ENCODE measurements around the gene MMD. TPM values are rescaled to one million over a fixed set of nuclear protein-coding genes. Genes with fewer than 3 reads are reported as not detected.

MMD gene
- total RNA-seq, 1 donor from 2014 or later: 22.3 TPM

- DNase-seq (ENCODE audit: low read depth): no peak
- Histone ChIP-seq H3K4me3 (ENCODE audit: low read depth, low read length) (no peak overlapping the region), H3K27me3 (ENCODE audit: control insufficient read depth, insufficient read depth, low read length) (no peaks in the 10 kb centered on the region), H3K36me3 (ENCODE audit: control insufficient read depth, insufficient read depth, low read length) (no peaks in the 10 kb centered on the region)
- TF ChIP-seq, protein P1, sequence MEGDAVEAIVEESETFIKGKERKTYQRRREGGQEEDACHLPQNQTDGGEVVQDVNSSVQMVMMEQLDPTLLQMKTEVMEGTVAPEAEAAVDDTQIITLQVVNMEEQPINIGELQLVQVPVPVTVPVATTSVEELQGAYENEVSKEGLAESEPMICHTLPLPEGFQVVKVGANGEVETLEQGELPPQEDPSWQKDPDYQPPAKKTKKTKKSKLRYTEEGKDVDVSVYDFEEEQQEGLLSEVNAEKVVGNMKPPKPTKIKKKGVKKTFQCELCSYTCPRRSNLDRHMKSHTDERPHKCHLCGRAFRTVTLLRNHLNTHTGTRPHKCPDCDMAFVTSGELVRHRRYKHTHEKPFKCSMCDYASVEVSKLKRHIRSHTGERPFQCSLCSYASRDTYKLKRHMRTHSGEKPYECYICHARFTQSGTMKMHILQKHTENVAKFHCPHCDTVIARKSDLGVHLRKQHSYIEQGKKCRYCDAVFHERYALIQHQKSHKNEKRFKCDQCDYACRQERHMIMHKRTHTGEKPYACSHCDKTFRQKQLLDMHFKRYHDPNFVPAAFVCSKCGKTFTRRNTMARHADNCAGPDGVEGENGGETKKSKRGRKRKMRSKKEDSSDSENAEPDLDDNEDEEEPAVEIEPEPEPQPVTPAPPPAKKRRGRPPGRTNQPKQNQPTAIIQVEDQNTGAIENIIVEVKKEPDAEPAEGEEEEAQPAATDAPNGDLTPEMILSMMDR (IDR thresholded peaks at IDR 0.05; ENCODE audit: insufficient read depth, low read length, poor library complexity, severe bottlenecking): peak; percentile 87
Observed at GRCh38 chr17:55348749-55349354, 72.8 kb downstream of the MMD start.

DNA sequence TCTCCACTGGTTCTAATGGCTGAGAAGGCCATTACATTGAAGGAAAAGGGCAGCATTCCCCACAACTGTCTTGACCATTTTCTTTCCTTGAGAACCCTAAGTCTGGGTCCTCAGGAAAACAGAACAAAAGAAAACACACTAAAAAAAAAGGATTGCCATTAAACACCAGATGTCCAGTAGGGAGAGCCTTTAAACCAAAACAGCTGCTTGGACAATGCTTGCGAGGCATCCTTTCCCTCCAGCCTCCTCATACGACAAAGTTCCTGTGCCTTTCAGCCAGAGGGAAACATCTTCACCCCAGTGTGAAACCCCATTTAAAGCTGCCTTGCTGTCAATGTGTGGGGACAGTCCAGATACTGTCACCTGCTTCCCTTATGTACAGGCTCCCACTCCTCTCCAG lies 74.3 kb downstream of the MMD start:
- TF ChIP-seq, protein P1 (IDR thresholded peaks at IDR 0.05; ENCODE audit: insufficient read depth, low read length, poor library complexity, severe bottlenecking): no peak
- DNase-seq (ENCODE audit: low read depth): no peak
- H3K36me3 ChIP-seq (ENCODE audit: control insufficient read depth, insufficient read depth, low read length): no peaks in the 10 kb centered on the region

GRCh38 chr17:55346658-55347057 lies 75.0 kb downstream of the MMD start:
- no peak overlapping the region for H3K4me3 ChIP-seq (ENCODE audit: low read depth, low read length)
- no peaks in the 10 kb centered on the region for H3K36me3 ChIP-seq (ENCODE audit: control insufficient read depth, insufficient read depth, low read length)
- no peak for DNase-seq (ENCODE audit: low read depth)
- TF ChIP-seq, protein P1 (IDR thresholded peaks at IDR 0.05; ENCODE audit: insufficient read depth, low read length, poor library complexity, severe bottlenecking): no peak
- no peaks in the 10 kb centered on the region for H3K27me3 ChIP-seq (ENCODE audit: control insufficient read depth, insufficient read depth, low read length)

More for the DNA sequence above, 74.3 kb downstream of the MMD start:
- Histone ChIP-seq H3K27me3 (ENCODE audit: control insufficient read depth, insufficient read depth, low read length) (no peaks in the 10 kb centered on the region), H3K4me3 (ENCODE audit: low read depth, low read length) (no peak overlapping the region)

DNA sequence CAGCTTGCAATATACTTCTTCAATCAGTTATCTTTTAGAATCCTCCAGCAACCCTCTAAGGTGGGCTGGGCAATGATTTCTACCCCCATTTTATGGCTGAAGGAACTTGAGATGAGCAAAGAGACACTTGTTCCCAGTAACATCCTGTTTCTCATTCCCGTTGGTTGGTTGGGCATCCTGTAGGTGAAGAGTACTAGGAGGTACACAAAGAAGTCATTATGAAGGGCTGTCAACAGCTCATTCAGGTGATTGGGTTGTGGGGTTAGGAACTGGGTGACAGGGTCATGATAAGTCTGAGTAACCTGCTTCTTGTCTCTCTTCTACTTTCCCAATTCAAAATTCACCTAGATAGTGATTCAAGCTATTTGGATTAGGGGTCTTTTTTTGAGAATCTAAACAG lies 76.5 kb downstream of the MMD start:
- H3K36me3 ChIP-seq (ENCODE audit: control insufficient read depth, insufficient read depth, low read length): no peaks in the 10 kb centered on the region
- no peak for DNase-seq (ENCODE audit: low read depth)
- no peaks in the 10 kb centered on the region for H3K27me3 ChIP-seq (ENCODE audit: control insufficient read depth, insufficient read depth, low read length)
- TF ChIP-seq, protein P1 (IDR thresholded peaks at IDR 0.05; ENCODE audit: insufficient read depth, low read length, poor library complexity, severe bottlenecking): no peak
- no peak overlapping the region for H3K4me3 ChIP-seq (ENCODE audit: low read depth, low read length)

DNA sequence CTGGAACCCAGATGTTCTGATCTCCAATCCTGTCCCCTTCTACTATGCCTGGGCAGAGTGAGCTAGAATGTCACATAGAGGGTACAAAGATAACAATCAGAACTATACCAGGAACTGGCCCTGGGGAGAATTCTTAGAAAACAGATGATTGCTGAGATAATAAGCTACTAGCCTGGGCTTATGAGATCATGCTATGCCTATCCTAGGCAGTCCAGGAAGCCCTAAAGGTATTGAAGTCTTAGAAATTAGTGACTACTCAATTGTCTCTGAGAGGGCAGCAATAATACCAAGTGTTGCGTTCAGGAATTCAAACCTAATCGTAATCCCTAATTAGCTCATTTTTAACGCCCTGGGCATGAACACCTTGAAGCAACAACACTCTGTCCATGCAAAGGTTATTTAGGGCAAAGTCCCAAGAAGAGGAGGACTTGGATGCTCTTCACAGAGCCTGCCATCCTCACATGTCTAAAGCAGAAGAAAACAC lies 77.1 kb downstream of the MMD start:
- no peak for DNase-seq (ENCODE audit: low read depth)
- Histone ChIP-seq H3K36me3 (ENCODE audit: control insufficient read depth, insufficient read depth, low read length) (no peaks in the 10 kb centered on the region), H3K4me3 (ENCODE audit: low read depth, low read length) (no peak overlapping the region), H3K27me3 (ENCODE audit: control insufficient read depth, insufficient read depth, low read length) (no peaks in the 10 kb centered on the region)
- TF ChIP-seq, protein P1 (IDR thresholded peaks at IDR 0.05; ENCODE audit: insufficient read depth, low read length, poor library complexity, severe bottlenecking): no peak
